ENCODE data around the gene BCDIN3D.

DNA sequence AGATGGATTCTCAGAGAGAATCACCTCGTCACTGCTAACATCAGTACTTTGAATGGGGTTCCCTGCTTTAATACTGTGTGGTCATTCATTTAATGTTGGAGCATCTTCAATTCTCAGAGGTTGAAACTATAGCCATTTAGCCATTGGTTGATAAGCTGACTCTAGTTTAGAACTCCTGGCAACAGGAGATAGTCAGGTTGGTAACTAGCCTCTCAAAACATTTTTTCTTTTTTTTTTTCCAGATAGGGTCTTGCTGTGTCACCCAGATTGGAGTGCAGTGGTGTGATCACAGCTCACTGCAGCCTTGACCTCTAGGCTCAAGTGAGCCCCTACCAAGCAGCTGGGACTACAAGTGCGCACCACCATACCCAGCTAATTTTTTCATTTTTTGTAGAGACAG, 11.2 kb downstream of the BCDIN3D start:
- TF ChIP-seq CTCF (IDR thresholded peaks at IDR 0.05), result no peak
- TF ChIP-seq POLR2A (IDR thresholded peaks at IDR 0.05), result no peak
- TF ChIP-seq POLR2AphosphoS5 (IDR thresholded peaks at IDR 0.05), result no peak
